ENCODE data around the gene PHF23. TPM values are rescaled to one million over a fixed set of nuclear protein-coding genes. Genes with fewer than 3 reads are reported as not detected.

PHF23 gene
- total RNA-seq, 1 experiment from 2014 or later = 32.7 TPM

DNA sequence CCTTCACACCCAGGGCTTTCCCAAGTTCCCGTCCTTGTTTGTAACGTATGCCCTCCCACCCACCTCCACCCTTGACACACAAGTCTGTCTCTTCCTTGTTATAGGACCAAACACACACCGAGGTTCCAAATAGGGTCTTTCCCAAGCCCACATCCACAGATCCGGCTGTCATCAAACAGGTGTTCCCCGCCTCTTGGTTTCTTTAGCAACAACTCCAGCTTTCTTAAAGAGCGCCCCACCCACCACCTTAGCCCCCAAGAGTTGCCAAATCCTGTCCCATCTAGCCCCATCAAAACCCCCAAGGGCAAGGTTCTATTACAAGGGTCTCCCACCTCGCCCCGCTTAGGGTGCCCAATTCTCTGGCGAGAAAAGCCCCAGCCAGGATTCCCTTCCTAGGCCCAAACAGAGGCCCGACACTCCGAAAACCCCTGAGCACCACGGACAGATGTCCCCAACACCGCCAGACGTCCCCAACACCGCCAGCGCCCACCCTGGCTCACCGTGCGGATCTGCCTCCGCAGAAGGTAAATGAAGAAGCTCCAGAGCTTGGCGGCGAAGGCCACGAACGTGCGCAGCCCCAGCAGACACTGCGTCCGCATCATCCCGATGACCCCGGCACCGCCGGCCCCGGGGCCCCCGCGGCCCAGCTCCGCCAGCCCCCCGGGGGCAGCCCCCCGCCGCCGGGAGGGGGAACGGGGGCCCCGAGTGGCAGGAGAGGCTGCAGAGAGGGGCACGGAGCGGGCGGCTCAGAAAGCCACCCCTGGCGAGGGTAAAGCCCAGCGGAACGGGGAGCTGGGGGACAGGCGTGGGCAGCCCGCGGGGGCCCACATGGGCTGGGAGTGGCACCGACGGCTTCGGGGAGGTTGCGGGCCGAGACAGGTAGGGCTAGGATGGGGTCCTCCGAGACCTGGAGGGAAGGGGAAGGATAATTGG is 11.7 kb upstream of the PHF23 start:
- no peak for TF ChIP-seq EZH2phosphoT487 (IDR thresholded peaks at IDR 0.05; ENCODE audit: borderline replicate concordance, low read length)
- TF ChIP-seq, protein P1, sequence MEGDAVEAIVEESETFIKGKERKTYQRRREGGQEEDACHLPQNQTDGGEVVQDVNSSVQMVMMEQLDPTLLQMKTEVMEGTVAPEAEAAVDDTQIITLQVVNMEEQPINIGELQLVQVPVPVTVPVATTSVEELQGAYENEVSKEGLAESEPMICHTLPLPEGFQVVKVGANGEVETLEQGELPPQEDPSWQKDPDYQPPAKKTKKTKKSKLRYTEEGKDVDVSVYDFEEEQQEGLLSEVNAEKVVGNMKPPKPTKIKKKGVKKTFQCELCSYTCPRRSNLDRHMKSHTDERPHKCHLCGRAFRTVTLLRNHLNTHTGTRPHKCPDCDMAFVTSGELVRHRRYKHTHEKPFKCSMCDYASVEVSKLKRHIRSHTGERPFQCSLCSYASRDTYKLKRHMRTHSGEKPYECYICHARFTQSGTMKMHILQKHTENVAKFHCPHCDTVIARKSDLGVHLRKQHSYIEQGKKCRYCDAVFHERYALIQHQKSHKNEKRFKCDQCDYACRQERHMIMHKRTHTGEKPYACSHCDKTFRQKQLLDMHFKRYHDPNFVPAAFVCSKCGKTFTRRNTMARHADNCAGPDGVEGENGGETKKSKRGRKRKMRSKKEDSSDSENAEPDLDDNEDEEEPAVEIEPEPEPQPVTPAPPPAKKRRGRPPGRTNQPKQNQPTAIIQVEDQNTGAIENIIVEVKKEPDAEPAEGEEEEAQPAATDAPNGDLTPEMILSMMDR (conservative IDR thresholded peaks at IDR 0.05; ENCODE audit: low read depth, low read length) = no peak
- TF ChIP-seq EZH2 (IDR thresholded peaks at IDR 0.05; ENCODE audit: low read length, unreplicated experiment) = no peak
- no TSS peak for BruUV-seq (replicated peaks)
- ChIA-PET POLR2A (ENCODE audit: unreplicated experiment) (interaction anchor here (0.6 kb wide), 1 partner anchor 15 kb away, joined by 3 read pairs; no protein-coding TSS in a partner anchor), CTCF (no interaction called here)
- no peaks in the 10 kb centered on the region for H3K27me3 ChIP-seq (ENCODE audit: low read length)
- peak overlapping the region; percentile 96 for H3K9ac ChIP-seq (ENCODE audit: low read length)
- H2AFZ ChIP-seq (ENCODE audit: low read length) = no peak overlapping the region
- no peaks in the 10 kb centered on the region for H3F3A ChIP-seq (ENCODE audit: low read length, unreplicated experiment)
- intact Hi-C loops (cut with micrococcal nuclease) = no loop called here
- H3K4me3 ChIP-seq (ENCODE audit: low read length) = peak overlapping the region; percentile 92
- no peaks in the 10 kb centered on the region for H3K9me3 ChIP-seq (ENCODE audit: low read length)
- peaks cover 9% of the 10 kb centered on the region; the same call in 1 of the 2 replicates for H3K36me3 ChIP-seq (ENCODE audit: low read depth, low read length)
- peaks cover 21% of the 10 kb centered on the region for H3K4me1 ChIP-seq (ENCODE audit: insufficient read depth, low read length)
- H3K27ac ChIP-seq (ENCODE audit: low read length) = peak overlapping the region; percentile 96
- H3K79me2 ChIP-seq (ENCODE audit: low read length) = peaks cover 77% of the 10 kb centered on the region
- no peak; the same call in 1 of the 2 replicates for ATAC-seq
- H3K9me2 ChIP-seq (replicated peaks; ENCODE audit: low read length) = no peaks in the 10 kb centered on the region
- DNase-seq = no peak
- H4K20me1 ChIP-seq (ENCODE audit: low read length) = 0 out of 2 replicates have a peak, but pooled peaks cover 5% of the 10 kb centered on the region
- peak overlapping the region; percentile 93 for H3K4me2 ChIP-seq (ENCODE audit: low read length)

DNA sequence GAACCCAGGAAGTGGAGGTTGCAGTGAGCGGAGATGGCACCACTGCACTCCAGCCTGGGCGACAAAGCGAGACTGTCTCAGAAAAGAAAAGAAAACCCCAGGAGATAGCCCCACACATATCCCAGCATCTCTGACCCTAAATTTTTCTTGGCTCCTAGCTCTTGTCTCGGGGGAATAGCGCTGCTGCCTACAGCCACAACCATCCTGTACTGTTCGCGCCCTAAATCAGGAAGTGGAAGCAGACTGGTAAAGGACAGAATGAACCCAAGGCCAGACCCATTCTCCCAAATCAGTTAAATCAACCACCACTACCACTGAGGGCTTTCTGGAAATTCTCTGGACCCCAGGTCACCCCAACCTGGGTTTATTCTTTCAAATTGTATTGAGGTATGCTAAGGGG is 10.6 kb upstream of the PHF23 start:
- Histone ChIP-seq H3K4me3 (ENCODE audit: low read length) (peak overlapping the region; percentile 92), H3K9ac (ENCODE audit: low read length) (peak overlapping the region; percentile 96), H3K27me3 (ENCODE audit: low read length) (no peaks in the 10 kb centered on the region), H3K9me2 (replicated peaks; ENCODE audit: low read length) (no peaks in the 10 kb centered on the region), H3F3A (ENCODE audit: low read length, unreplicated experiment) (no peaks in the 10 kb centered on the region), H4K20me1 (ENCODE audit: low read length) (0 out of 2 replicates have a peak, but pooled peaks cover 5% of the 10 kb centered on the region), H3K9me3 (ENCODE audit: low read length) (no peaks in the 10 kb centered on the region), H3K36me3 (ENCODE audit: low read depth, low read length) (peaks cover 7% of the 10 kb centered on the region; the same call in 1 of the 2 replicates), H3K4me2 (ENCODE audit: low read length) (peak overlapping the region; percentile 93), H3K4me1 (ENCODE audit: insufficient read depth, low read length) (peaks cover 21% of the 10 kb centered on the region), H3K27ac (ENCODE audit: low read length) (no peak overlapping the region), H2AFZ (ENCODE audit: low read length) (no peak overlapping the region), H3K79me2 (ENCODE audit: low read length) (peaks cover 72% of the 10 kb centered on the region)
- CTCF ChIA-PET = no interaction called here
- no TSS peak for BruUV-seq (replicated peaks)
- no peak for ATAC-seq
- DNase-seq = no peak
- intact Hi-C loops (cut with micrococcal nuclease) = no loop called here
- TF ChIP-seq, protein P1 (conservative IDR thresholded peaks at IDR 0.05; ENCODE audit: low read depth, low read length) = no peak
- no peak for TF ChIP-seq EZH2phosphoT487 (IDR thresholded peaks at IDR 0.05; ENCODE audit: borderline replicate concordance, low read length)
- TF ChIP-seq EZH2 (IDR thresholded peaks at IDR 0.05; ENCODE audit: low read length, unreplicated experiment) = no peak
- POLR2A ChIA-PET (ENCODE audit: unreplicated experiment) = interaction anchor here (0.6 kb wide), 2 partner anchors 17 to 25 kb away, joined by 3 read pairs; no protein-coding TSS in a partner anchor
